Pancreas (tissue), 10 donors: ENCODE results near the gene ABLIM2. TPM values are rescaled to one million over a fixed set of nuclear protein-coding genes. Genes with fewer than 3 reads are reported as not detected.

Experiments used
- ATAC-seq, 4 donors: fragments of 200-7000 bp; cut with Tn5 transposase; one replicate each; pipeline versions ENCODE4 v1.8.0 to v1.9.1; 2020; ENCODE audit warnings: mild to moderate bottlenecking in 4 of 4, moderate library complexity in 4 of 4
- DNase-seq, 6 donors: peaks; one replicate each; pipeline ENCODE4 v3.0.0-alpha.2; 2020
- FAIRE-seq: peaks from 2 replicates; lab custom pipeline; 2012; peaks lifted over from hg19 to GRCh38; lab: Jason Lieb, UNC
- H3K27ac ChIP-seq, 4 donors: fragments of 200-600 bp; sonication (generic); 1 replicate in 3 of 4; 2 replicates in 1 of 4; pipeline versions ENCODE4 v1.5.0 to v1.8.0; 2020
- H3K27me3 ChIP-seq, 4 donors: fragments of 200-600 bp; one replicate each; pipeline ENCODE4 v1.8.0; 2021
- H3K36me3 ChIP-seq, 3 donors: fragments of 200-600 bp; sonication (generic) in 1 of 3; one replicate each; pipeline versions ENCODE4 v1.5.0 to v1.8.0; 2020 to 2021
- H3K4me1 ChIP-seq, 3 donors: fragments of 200-600 bp; one replicate each; pipeline ENCODE4 v1.8.0; 2021
- H3K4me3 ChIP-seq, 4 donors: fragments of 200-600 bp; sonication (generic) in 2 of 4; one replicate each; pipeline versions ENCODE4 v1.5.0 to v1.8.0; 2020 to 2021
- H3K9me3 ChIP-seq, 4 donors: fragments of 200-600 bp; one replicate each; pipeline ENCODE4 v1.8.0; 2021
- CTCF ChIP-seq, 4 donors: fragments of 200-600 bp; sonication (generic) in 3 of 4; IDR thresholded peaks; one replicate each; pipeline versions ENCODE4 v1.5.0 to v1.8.0; 2021; ENCODE audit warnings: antibody characterized with exemption in 4 of 4
- WGBS, 2 donors: extraction: QIAGEN DNeasy Blood & Tissue Kit; methylation state at CpG; one replicate each; pipeline ENCODE4 v1.1.7; 2013; 5-methylcytosine and 5-hydroxymethylcytosine counted together
- intact Hi-C, 3 donors: fragments of 100-400 bp; cut with DNase I; formaldehyde crosslinking; loops; one replicate each; pipeline versions ENCODE4 v1.11.1 to v1.14.2; 2022
- polyA plus RNA-seq, 2 donors: library from polyadenylated mRNA; stranded (reverse); fragments of 200-250 nt; gene quantifications; one replicate each; pipeline ENCODE4 v1.2.3, GENCODE V29; 2013
- total RNA-seq, 6 donors: library from RNA; stranded (reverse); fragmentation: NEBNext Ultra II Directional in 4 of 6; extraction: Animal tissue kit (Norgen Biotek cat#: 25700) in 4 of 6; gene quantifications; one replicate each; pipeline versions ENCODE4 v1.2.1 to v1.2.4, GENCODE V29; 2021 to 2023
- donor health status: healthy with polysubstance abuse.
- donor health status: DM: no; HTN: no; CAD: no; lungs with moderate emphysema.
- donor health status: DM: no; HTN: no; CAD: no.
- donor health status: control.
- donor health status: control.
- donor health status: Bipolar disorder and iron deficiency.
- donor health status: DM: yes; HTN: yes; CAD: no.
- donor health status: DM: no; HTN: no; CAD: no.
- donor health status: DM: no; HTN: no; CAD: no.
- donor health status: DM: yes; HTN: yes; CAD: no.

ABLIM2 gene
- total and polyA plus RNA-seq, 8 donors: 4.3 to 13.1 (median 6.6) TPM

GRCh38 chr4:8097141-8097541 lies 61.5 kb downstream of the ABLIM2 start:
- H3K4me3 ChIP-seq: no peak overlapping the region
- 95 to 97% methylated on average over 23 of the region's 23 CpGs for WGBS, 2 donors
- H3K9me3 ChIP-seq: no peaks in the 10 kb centered on the region
- DNase-seq (peak in 2 of 6 donors; percentile 24 to 63), ATAC-seq (no peak), FAIRE-seq (no peak)
- H3K27ac ChIP-seq: no peak overlapping the region
- TF ChIP-seq CTCF (IDR thresholded peaks at IDR 0.05): no peak
- intact Hi-C loops: no loop called here
- H3K27me3 ChIP-seq: no peaks in the 10 kb centered on the region
- H3K4me1 ChIP-seq: no peaks in the 10 kb centered on the region
- H3K36me3 ChIP-seq: no peaks in the 10 kb centered on the region

DNA sequence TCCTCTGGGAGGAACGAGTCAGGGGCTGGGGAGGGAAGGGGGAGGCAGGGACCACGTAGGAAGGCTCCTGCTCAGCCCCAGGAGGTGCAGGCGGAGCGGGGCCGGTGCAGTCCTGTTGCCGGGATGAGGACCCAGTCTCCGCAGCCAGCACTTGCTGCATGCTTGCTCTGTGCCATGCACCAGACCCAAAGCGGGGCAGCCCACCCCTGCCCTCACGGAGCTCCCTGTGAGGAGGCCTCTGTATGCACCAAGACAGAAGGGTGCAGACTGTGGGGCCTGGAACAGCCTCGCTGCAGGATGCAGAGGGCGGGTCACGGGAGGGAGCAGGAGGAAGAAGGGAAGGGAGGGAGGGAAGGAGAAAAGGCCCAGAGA lies 61.9 kb downstream of the ABLIM2 start:
- Histone ChIP-seq H3K27me3 (no peaks in the 10 kb centered on the region), H3K27ac (no peak overlapping the region), H3K9me3 (no peaks in the 10 kb centered on the region), H3K4me1 (no peaks in the 10 kb centered on the region), H3K36me3 (no peaks in the 10 kb centered on the region), H3K4me3 (no peak overlapping the region)
- TF ChIP-seq CTCF (IDR thresholded peaks at IDR 0.05): no peak
- WGBS, 2 donors: 82 to 92% methylated on average over 9 to 12 of the region's 12 CpGs
- ATAC-seq (no peak), FAIRE-seq (no peak), DNase-seq (peak in 1 of 6 donors; percentile 62)
- intact Hi-C loops: no loop called here

- no peak for ATAC-seq
- Histone ChIP-seq H3K4me1 (no peaks in the 10 kb centered on the region), H3K27ac (no peak overlapping the region), H3K4me3 (no peak overlapping the region), H3K36me3 (no peaks in the 10 kb centered on the region), H3K27me3 (no peaks in the 10 kb centered on the region), H3K9me3 (no peaks in the 10 kb centered on the region)
- no peak for TF ChIP-seq CTCF (IDR thresholded peaks at IDR 0.05)
- intact Hi-C loops: no loop called here
- 89 to 95% methylated on average over 21 of the region's 21 CpGs for WGBS, 2 donors
- FAIRE-seq: no peak
- DNase-seq: peak in 1 of 6 donors; percentile 16
Observed at GRCh38 chr4:8095956-8096689, 62.5 kb downstream of the ABLIM2 start.

GRCh38 chr4:8093587-8094274 lies 64.9 kb downstream of the ABLIM2 start:
- Histone ChIP-seq H3K4me3 (no peak overlapping the region), H3K4me1 (no peaks in the 10 kb centered on the region), H3K36me3 (no peaks in the 10 kb centered on the region), H3K9me3 (no peaks in the 10 kb centered on the region), H3K27ac (no peak overlapping the region), H3K27me3 (no peaks in the 10 kb centered on the region)
- no peak for DNase-seq
- FAIRE-seq: no peak
- WGBS, 2 donors: 97 to 98% methylated on average over 2 of the region's 2 CpGs
- no peak for TF ChIP-seq CTCF (IDR thresholded peaks at IDR 0.05)
- no peak for ATAC-seq
- intact Hi-C loops: no loop called here

DNA sequence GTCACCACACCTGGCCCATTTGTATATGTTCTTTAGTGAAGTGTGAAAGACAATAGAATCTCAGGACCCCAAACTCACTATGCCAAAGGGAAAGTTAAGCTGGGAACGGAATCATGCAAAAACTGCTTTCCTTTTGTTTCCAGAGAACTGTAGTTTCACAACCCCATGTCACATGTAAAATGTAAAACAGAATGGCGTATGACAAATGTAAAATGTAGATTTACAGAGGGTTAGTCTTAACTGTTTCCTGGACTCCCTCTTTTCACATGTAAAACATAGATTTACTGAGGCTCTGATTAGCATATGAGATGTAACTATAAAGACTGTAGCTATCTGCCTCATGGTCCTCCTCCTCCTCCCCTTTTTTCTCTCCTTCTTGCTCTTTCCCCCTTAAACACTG lies 66.3 kb downstream of the ABLIM2 start:
- no peaks in the 10 kb centered on the region for H3K36me3 ChIP-seq

More for the DNA sequence above, 66.3 kb downstream of the ABLIM2 start:
- intact Hi-C loops: no loop called here
- no peak for ATAC-seq
- DNase-seq: no peak
- H3K27me3 ChIP-seq: no peaks in the 10 kb centered on the region
- H3K9me3 ChIP-seq: no peaks in the 10 kb centered on the region
- WGBS, 2 donors: 97 to 98% methylated on average over 2 of the region's 2 CpGs
- no peak for FAIRE-seq
- H3K4me1 ChIP-seq: no peaks in the 10 kb centered on the region
- H3K27ac ChIP-seq: no peak overlapping the region
- H3K4me3 ChIP-seq: no peak overlapping the region
- no peak for TF ChIP-seq CTCF (IDR thresholded peaks at IDR 0.05)
